HUDEP-2 (cell line): ENCODE results near the gene RNF14.
A peak's percentile ranks its signal among the peaks of the same experiment; 100 is the strongest.

Source experiments
- DNase-seq, 76 experiments: peaks; one replicate each; lab custom pipeline; 2025; ENCODE audit not compliant: unreplicated experiment in 76 of 76; lab: John Stamatoyannopoulos, UW

Gene RNF14

GRCh38 chr5:141968914-141969608 is at the start of gene RNF14:
RNF14 (plus strand) TSS chr5:141969105; CDS start chr5:141973589, 4,484 bp downstream.
- peak in 75 of 76 experiments; percentile 52 to 95 (median 89) for DNase-seq

GRCh38 chr5:141919218-141920119 is 49.4 kb upstream of the RNF14 start:
- DNase-seq, result peak in 1 of 76 experiments; percentile 10

GRCh38 chr5:141920771-141921170 is 48.1 kb upstream of the RNF14 start:
- DNase-seq, result no peak

- peak in 14 of 76 experiments; percentile 3 to 44 (median 24) for DNase-seq
Observed at GRCh38 chr5:141922827-141923447, 46.0 kb upstream of the RNF14 start.

GRCh38 chr5:141923448-141924313 is 45.2 kb upstream of the RNF14 start, which contains the start of gene DELE1:
DELE1 (plus strand) TSS chr5:141923871; CDS start chr5:141923942, 71 bp downstream.
- DNase-seq, result peak in 75 of 76 experiments; percentile 22 to 98 (median 86)

- DNase-seq, result no peak
Observed at GRCh38 chr5:141926434-141926833, 42.5 kb upstream of the RNF14 start.

- DNase-seq, result no peak
Observed at GRCh38 chr5:141928051-141928450, 40.9 kb upstream of the RNF14 start.

- no peak for DNase-seq
Observed at GRCh38 chr5:141929398-141930058, 39.4 kb upstream of the RNF14 start.

GRCh38 chr5:141931694-141932093 is 37.2 kb upstream of the RNF14 start:
- no peak for DNase-seq

GRCh38 chr5:141933151-141933550 is 35.8 kb upstream of the RNF14 start:
- DNase-seq, result no peak

GRCh38 chr5:141934099-141934844 is 34.6 kb upstream of the RNF14 start:
- DNase-seq, result peak in 43 of 76 experiments; percentile 2 to 63 (median 23)

GRCh38 chr5:141935538-141935937 is 33.4 kb upstream of the RNF14 start:
- DNase-seq, result no peak

- no peak for DNase-seq
Observed at GRCh38 chr5:141940695-141941271, 28.1 kb upstream of the RNF14 start.

- DNase-seq, result no peak
Observed at GRCh38 chr5:141941307-141941706, 27.6 kb upstream of the RNF14 start.

GRCh38 chr5:141941779-141942178 is 27.1 kb upstream of the RNF14 start:
- DNase-seq, result no peak

- DNase-seq, result no peak
Observed at GRCh38 chr5:141942185-141942857, 26.6 kb upstream of the RNF14 start.

GRCh38 chr5:141944076-141944475 is 24.8 kb upstream of the RNF14 start:
- DNase-seq, result no peak

GRCh38 chr5:141945511-141946051 is 23.3 kb upstream of the RNF14 start:
- DNase-seq, result no peak
